Measurements from ENCODE around the gene RNU7-1.

RNU7-1 gene

GRCh38 chr12:6927379-6928021 lies 16.1 kb upstream of the RNU7-1 start, which contains the start of gene ATN1:
TSS of gene ATN1 (plus strand) at chr12:6927959. CDS start at chr12:6934002, 6,043 bp downstream.
- peak within 1 kb of the TSS; percentile 85 for H3K4me3 ChIP-seq (ENCODE audit: low read depth, low read length)
- TF ChIP-seq CTCF (IDR thresholded peaks at IDR 0.05; ENCODE audit: borderline replicate concordance, insufficient read depth, low read depth, low read length) = no peak

- TF ChIP-seq CTCF (IDR thresholded peaks at IDR 0.05; ENCODE audit: borderline replicate concordance, insufficient read depth, low read depth, low read length) = no peak
- peak overlapping the region; percentile 85 for H3K4me3 ChIP-seq (ENCODE audit: low read depth, low read length)
These were observed 15.5 kb upstream of the RNU7-1 start for GRCh38 chr12:6928022-6928702.

DNA sequence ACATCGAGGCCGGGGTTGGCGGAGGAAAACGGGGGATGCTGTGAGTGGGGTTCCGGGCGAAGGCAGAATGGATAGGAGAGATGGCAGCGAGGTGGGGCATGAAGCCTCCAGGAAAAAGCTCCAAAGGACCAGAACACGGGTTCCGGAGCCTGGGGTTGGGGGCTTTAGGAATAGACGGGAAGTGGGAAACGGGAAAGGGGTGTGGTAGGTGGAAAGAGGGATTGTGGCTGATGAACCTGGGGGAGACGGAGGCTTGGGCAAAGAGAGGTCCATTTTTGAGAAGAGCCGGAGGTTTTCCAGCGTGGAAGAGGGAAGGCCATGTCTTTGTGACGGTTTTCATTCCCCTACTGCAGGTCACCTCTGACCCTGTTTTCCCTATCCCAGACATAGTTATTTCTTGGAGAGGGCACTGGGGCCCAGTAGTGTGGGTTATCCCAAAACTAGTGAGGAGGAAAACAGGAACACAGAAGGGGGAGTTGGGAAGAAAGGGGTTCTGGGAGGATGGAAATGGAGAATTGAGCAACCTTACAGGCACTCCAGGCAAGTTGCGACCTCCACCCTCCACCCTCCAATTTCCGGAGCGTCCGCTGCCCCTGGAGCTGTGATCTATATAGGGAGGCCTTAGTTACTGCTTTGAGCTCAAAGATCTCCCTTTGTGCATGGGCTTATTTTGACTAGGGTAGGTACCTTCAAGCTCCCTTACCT lies 14.8 kb upstream of the RNU7-1 start:
- no peak for TF ChIP-seq CTCF (IDR thresholded peaks at IDR 0.05; ENCODE audit: borderline replicate concordance, insufficient read depth, low read depth, low read length)
- peak overlapping the region; percentile 85 for H3K4me3 ChIP-seq (ENCODE audit: low read depth, low read length)

GRCh38 chr12:6929466-6930452 lies 13.9 kb upstream of the RNU7-1 start:
- H3K4me3 ChIP-seq (ENCODE audit: low read depth, low read length) = peak overlapping the region; percentile 85
- TF ChIP-seq CTCF (IDR thresholded peaks at IDR 0.05; ENCODE audit: borderline replicate concordance, insufficient read depth, low read depth, low read length) = no peak

DNA sequence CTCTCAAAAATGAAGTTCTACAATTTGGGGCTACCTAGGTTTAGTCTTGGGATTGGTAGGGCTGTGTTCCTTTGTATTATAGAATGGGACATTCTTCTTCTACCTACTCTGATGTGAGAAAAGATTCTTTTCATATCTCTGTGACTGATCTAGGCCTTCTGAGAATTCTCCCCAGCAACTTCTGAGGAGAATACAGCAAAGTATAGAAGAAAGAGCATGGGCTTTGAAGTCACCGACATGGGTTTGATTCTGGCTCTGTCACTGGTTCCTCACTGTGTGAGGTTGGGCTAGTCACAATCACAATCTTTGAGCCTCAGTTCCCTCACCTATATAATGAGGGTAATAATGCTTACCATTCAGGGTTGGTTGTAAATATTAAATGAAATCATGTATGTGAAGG lies 10.8 kb upstream of the RNU7-1 start:
- H3K4me3 ChIP-seq (ENCODE audit: low read depth, low read length) = no peak overlapping the region
- TF ChIP-seq CTCF (IDR thresholded peaks at IDR 0.05; ENCODE audit: borderline replicate concordance, insufficient read depth, low read depth, low read length) = no peak

DNA sequence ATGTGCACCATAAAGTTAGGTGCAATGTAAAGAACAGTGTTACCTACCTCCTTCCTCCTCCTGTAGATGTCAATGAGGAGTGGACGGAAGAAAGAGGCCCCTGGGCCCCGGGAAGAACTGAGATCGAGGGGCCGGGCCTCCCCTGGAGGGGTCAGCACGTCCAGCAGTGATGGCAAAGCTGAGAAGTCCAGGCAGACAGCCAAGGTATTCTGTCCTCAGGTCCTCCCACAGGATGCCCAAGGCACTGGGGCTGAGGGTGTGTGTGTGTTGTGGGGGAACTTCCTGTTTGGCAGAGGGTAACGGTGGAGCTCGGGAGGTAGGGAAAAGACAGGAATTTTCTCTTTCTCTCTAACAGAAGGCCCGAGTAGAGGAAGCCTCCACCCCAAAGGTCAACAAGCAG lies 9.5 kb upstream of the RNU7-1 start:
- TF ChIP-seq CTCF (IDR thresholded peaks at IDR 0.05; ENCODE audit: borderline replicate concordance, insufficient read depth, low read depth, low read length) = no peak
- no peak overlapping the region for H3K4me3 ChIP-seq (ENCODE audit: low read depth, low read length)

All from GM12875 (cell line).